ENCODE data around the gene LIF. TPM values are rescaled to one million over a fixed set of nuclear protein-coding genes. Genes with fewer than 3 reads are reported as not detected.

LIF gene
- total and polyA plus RNA-seq, 8 donors, result 0.35 to 5.0 (median 2.2) TPM; not detected in 2

- no peak for DNase-seq
- peaks cover 14 to 39% (median 24%) of the 10 kb centered on the region in 4 donors for H3K4me1 ChIP-seq
- peak overlapping the region; percentile 77 to 86 (median 81) for H3K27ac ChIP-seq
- TF ChIP-seq POLR2AphosphoS5 (IDR thresholded peaks at IDR 0.05), result no peak
- TF ChIP-seq, protein P1, sequence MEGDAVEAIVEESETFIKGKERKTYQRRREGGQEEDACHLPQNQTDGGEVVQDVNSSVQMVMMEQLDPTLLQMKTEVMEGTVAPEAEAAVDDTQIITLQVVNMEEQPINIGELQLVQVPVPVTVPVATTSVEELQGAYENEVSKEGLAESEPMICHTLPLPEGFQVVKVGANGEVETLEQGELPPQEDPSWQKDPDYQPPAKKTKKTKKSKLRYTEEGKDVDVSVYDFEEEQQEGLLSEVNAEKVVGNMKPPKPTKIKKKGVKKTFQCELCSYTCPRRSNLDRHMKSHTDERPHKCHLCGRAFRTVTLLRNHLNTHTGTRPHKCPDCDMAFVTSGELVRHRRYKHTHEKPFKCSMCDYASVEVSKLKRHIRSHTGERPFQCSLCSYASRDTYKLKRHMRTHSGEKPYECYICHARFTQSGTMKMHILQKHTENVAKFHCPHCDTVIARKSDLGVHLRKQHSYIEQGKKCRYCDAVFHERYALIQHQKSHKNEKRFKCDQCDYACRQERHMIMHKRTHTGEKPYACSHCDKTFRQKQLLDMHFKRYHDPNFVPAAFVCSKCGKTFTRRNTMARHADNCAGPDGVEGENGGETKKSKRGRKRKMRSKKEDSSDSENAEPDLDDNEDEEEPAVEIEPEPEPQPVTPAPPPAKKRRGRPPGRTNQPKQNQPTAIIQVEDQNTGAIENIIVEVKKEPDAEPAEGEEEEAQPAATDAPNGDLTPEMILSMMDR (IDR thresholded peaks at IDR 0.05), result no peak
- no peak for TF ChIP-seq POLR2A (IDR thresholded peaks at IDR 0.05)
- no peak for TF ChIP-seq EP300 (IDR thresholded peaks at IDR 0.05)
- intact Hi-C loops (cut with DNase I; ENCODE audit: low total_unique reads), result no loop called here
- no peaks in the 10 kb centered on the region for H3K27me3 ChIP-seq
- H3K9me3 ChIP-seq, result no peaks in the 10 kb centered on the region
- 13 to 54% (median 37%) methylated on average over 2 of the region's 2 CpGs for WGBS, 5 donors
- no peak overlapping the region for H3K4me3 ChIP-seq
- H3K36me3 ChIP-seq, result no peaks in the 10 kb centered on the region
Measured at GRCh38 chr22:30196880-30197336, 49.7 kb downstream of the LIF start.

GRCh38 chr22:30196141-30196879 lies 50.2 kb downstream of the LIF start:
- H3K4me3 ChIP-seq, result no peak overlapping the region
- TF ChIP-seq, protein P1 (IDR thresholded peaks at IDR 0.05), result no peak
- TF ChIP-seq EP300 (IDR thresholded peaks at IDR 0.05) (peak; percentile 23), POLR2AphosphoS5 (IDR thresholded peaks at IDR 0.05) (peak; percentile 2 to 41 (median 33))
- peaks cover 14 to 35% (median 20%) of the 10 kb centered on the region in 4 donors for H3K4me1 ChIP-seq
- H3K36me3 ChIP-seq, result no peaks in the 10 kb centered on the region
- H3K9me3 ChIP-seq, result no peaks in the 10 kb centered on the region
- DNase-seq, result peak; percentile 66 to 92
- intact Hi-C loops (cut with DNase I; ENCODE audit: low total_unique reads), result no loop called here
- H3K27ac ChIP-seq, result peak overlapping the region; percentile 77 to 86 (median 81)
- WGBS, 5 donors, result 1 to 16% (median 14%) methylated on average over 10 to 11 of the region's 11 CpGs
- no peaks in the 10 kb centered on the region for H3K27me3 ChIP-seq

DNA sequence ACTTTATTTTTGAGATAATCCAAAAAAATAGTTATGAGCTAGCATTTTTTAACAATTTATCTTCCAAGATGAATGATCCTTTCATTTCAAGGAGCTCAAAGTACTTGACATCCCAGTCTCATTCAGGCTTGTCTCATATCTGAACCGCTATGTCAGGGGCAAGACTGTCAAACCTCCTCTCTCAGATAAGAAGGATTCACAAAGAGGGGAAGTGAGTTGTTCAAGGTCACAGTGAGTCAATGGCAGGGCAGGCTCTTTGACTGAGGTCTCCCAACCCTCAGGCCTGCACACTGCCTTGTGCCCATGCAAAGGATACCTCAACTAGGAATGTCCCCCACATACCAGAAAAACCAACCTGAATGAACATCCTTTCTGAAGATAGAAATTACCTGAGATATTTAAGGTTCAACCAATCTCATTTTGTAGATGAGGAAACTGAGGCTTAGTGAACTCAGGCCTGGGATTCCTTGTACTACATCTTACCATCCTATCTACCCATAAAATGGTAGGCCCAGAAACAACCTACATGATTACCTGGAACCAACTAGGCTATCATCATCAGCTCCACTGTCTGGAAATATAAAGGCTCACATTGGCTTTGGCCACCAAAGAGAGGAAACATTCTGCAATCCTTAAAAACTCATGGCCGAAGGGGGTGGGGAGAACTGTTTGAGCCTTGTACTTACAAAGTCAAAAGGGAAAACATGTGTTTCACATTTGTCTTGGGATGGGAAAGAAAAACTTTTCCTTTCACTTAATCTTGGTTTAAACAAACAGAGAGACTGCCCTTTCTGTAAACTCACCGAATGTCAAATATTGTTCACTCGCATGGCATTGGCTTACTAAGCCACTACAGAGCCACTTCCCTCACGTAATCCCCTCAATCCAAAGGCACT lies 51.1 kb downstream of the LIF start:
- intact Hi-C loops (cut with DNase I; ENCODE audit: low total_unique reads), result no loop called here
- WGBS, 5 donors, result 30 to 47% (median 39%) methylated on average over 5 of the region's 5 CpGs
- Histone ChIP-seq H3K4me1 (peaks cover 14 to 44% (median 20%) of the 10 kb centered on the region in 4 donors), H3K36me3 (no peaks in the 10 kb centered on the region), H3K9me3 (no peaks in the 10 kb centered on the region), H3K4me3 (no peak overlapping the region), H3K27ac (peak overlapping the region; percentile 77 to 86 (median 81)), H3K27me3 (no peaks in the 10 kb centered on the region)
- DNase-seq, result no peak
- TF ChIP-seq POLR2A (IDR thresholded peaks at IDR 0.05), result no peak
- TF ChIP-seq, protein P1 (IDR thresholded peaks at IDR 0.05), result no peak
- TF ChIP-seq EP300 (IDR thresholded peaks at IDR 0.05), result no peak
- TF ChIP-seq POLR2AphosphoS5 (IDR thresholded peaks at IDR 0.05), result peak in 2 of 3 donors; percentile 18 to 35

GRCh38 chr22:30193031-30193775 lies 53.4 kb downstream of the LIF start:
- H3K36me3 ChIP-seq, result no peaks in the 10 kb centered on the region
- H3K27me3 ChIP-seq, result no peaks in the 10 kb centered on the region
- DNase-seq, result no peak
- H3K4me3 ChIP-seq, result no peak overlapping the region
- H3K4me1 ChIP-seq, result peaks cover 14 to 45% (median 21%) of the 10 kb centered on the region in 4 donors
- no peaks in the 10 kb centered on the region for H3K9me3 ChIP-seq
- 78 to 85% (median 81%) methylated on average over 3 of the region's 3 CpGs for WGBS, 5 donors
- TF ChIP-seq POLR2A (IDR thresholded peaks at IDR 0.05) (no peak), POLR2AphosphoS5 (IDR thresholded peaks at IDR 0.05) (no peak), EP300 (IDR thresholded peaks at IDR 0.05) (no peak)
- TF ChIP-seq, protein P1 (IDR thresholded peaks at IDR 0.05), result no peak
- H3K27ac ChIP-seq, result peak overlapping the region in 3 of 5 donors; percentile 8 to 65 (median 24)
- intact Hi-C loops (cut with DNase I; ENCODE audit: low total_unique reads), result no loop called here

Data from stomach (tissue), 9 donors.